GM23338 (cell line): Measurements from ENCODE around the gene GUCD1. TPM values are rescaled to one million over a fixed set of nuclear protein-coding genes. Genes with fewer than 3 reads are reported as not detected.
A peak's percentile ranks its signal among the peaks of the same experiment; 100 is the strongest.

Experiments used
- ATAC-seq: fragments of 200-7000 bp; cut with Tn5 transposase; 3 replicates; pipeline ENCODE4 v1.9.1; 2020
- DNase-seq: peaks from one replicate; pipeline ENCODE4 v3.0.0-alpha.2; 2015; ENCODE audit warnings: low spot score
- H2AFZ ChIP-seq: fragments of 200-600 bp; sonication (generic); 2 replicates; pipeline ENCODE4 v1.8.0; 2016; ENCODE audit warnings: antibody characterized with exemption, mild to moderate bottlenecking, moderate library complexity
- H3F3A ChIP-seq: fragments of 200-600 bp; sonication (generic); replicated peaks from 2 replicates; pipeline ENCODE4 v1.8.0; 2017; ENCODE audit warnings: antibody characterized with exemption, mixed run types, low read depth
- H3K27ac ChIP-seq: fragments of 200-600 bp; sonication (generic); 2 replicates; pipeline ENCODE4 v1.6.1; 2016; ENCODE audit warnings: low read depth
- H3K27me3 ChIP-seq: fragments of 200-600 bp; sonication (generic); 2 replicates; pipeline ENCODE4 v1.8.0; 2016; ENCODE audit warnings: mild to moderate bottlenecking, mixed run types, moderate library complexity; ENCODE audit not compliant: insufficient read depth
- H3K36me3 ChIP-seq: fragments of 200-600 bp; sonication (generic); 2 replicates; pipeline ENCODE4 v1.8.0; 2016; ENCODE audit warnings: mild to moderate bottlenecking; ENCODE audit not compliant: insufficient read depth
- H3K4me1 ChIP-seq: fragments of 200-600 bp; sonication (generic); 2 replicates; pipeline ENCODE4 v1.8.0; 2016; ENCODE audit warnings: mild to moderate bottlenecking, moderate library complexity; ENCODE audit not compliant: insufficient read depth
- H3K4me2 ChIP-seq: fragments of 200-600 bp; sonication (generic); 2 replicates; pipeline ENCODE4 v1.7.1; 2017; ENCODE audit warnings: mixed run types
- H3K4me3 ChIP-seq: fragments of 200-600 bp; sonication (generic); 2 replicates; pipeline ENCODE4 v1.6.1; 2016; ENCODE audit warnings: mixed run types
- H3K79me2 ChIP-seq: fragments of 200-600 bp; sonication (generic); replicated peaks from 2 replicates; pipeline ENCODE4 v1.8.0; 2017; ENCODE audit warnings: mild to moderate bottlenecking; ENCODE audit not compliant: insufficient read depth
- H3K9me2 ChIP-seq: fragments of 200-600 bp; sonication (generic); 2 replicates; pipeline ENCODE4 v1.8.0; 2017; ENCODE audit not compliant: insufficient read depth
- H4K20me1 ChIP-seq: fragments of 200-600 bp; sonication (generic); replicated peaks from 2 replicates; pipeline ENCODE4 v1.8.0; 2017; ENCODE audit warnings: mild to moderate bottlenecking; ENCODE audit not compliant: insufficient read depth
- H3K27ac Mint-ChIP-seq: 2 replicates; pipeline ENCODE4 v1.8.0; 2020; ENCODE audit warnings: inconsistent platforms, mild to moderate bottlenecking, moderate library complexity, mixed read lengths
- H3K27me3 Mint-ChIP-seq: 3 replicates; pipeline ENCODE4 v1.8.0; 2022; ENCODE audit warnings: low read depth, mild to moderate bottlenecking, moderate library complexity, mixed read lengths, inconsistent platforms; ENCODE audit not compliant: insufficient read depth, poor library complexity
- H3K36me3 Mint-ChIP-seq: 3 replicates; pipeline ENCODE4 v1.8.0; 2021; ENCODE audit warnings: low read depth, mild to moderate bottlenecking, inconsistent platforms, moderate library complexity, mixed read lengths
- H3K4me1 Mint-ChIP-seq: 3 replicates; pipeline ENCODE4 v1.8.0; 2020; ENCODE audit warnings: mild to moderate bottlenecking, inconsistent platforms, mixed read lengths
- H3K4me3 Mint-ChIP-seq: 3 replicates; pipeline ENCODE4 v1.8.0; 2021; ENCODE audit warnings: moderate library complexity, mild to moderate bottlenecking, inconsistent platforms, mixed read lengths
- H3K9me3 Mint-ChIP-seq: 3 replicates; pipeline ENCODE4 v1.8.0; 2020; ENCODE audit warnings: moderate library complexity, mild to moderate bottlenecking, inconsistent platforms, mixed read lengths
- CREB1 ChIP-seq: fragments of 250-450 bp; sonication (Bioruptor Pico); IDR thresholded peaks from 2 replicates; pipeline ENCODE4 v1.5.0; 2020; ENCODE audit warnings: low read depth, mild to moderate bottlenecking, moderate library complexity
- CTCF ChIP-seq, 2 experiments: fragments of 200-600 bp in 1 of 2; sonication (generic) in 1 of 2; conservative IDR thresholded peaks; 2 replicates each; pipeline versions ENCODE4 v1.5.1 to v1.6.1; 2016 to 2017; ENCODE audit warnings: antibody characterized with exemption in 2 of 2, low read depth in 2 of 2, mild to moderate bottlenecking in 2 of 2, moderate library complexity in 1 of 2
- ETS1 ChIP-seq: IDR thresholded peaks from 2 replicates; pipeline ENCODE4 v1.6.1; 2016; ENCODE audit warnings: antibody characterized with exemption
- EZH2 ChIP-seq: fragments of 200-600 bp; sonication (generic); IDR thresholded peaks from one replicate; pipeline ENCODE4 v1.8.0; 2017; ENCODE audit warnings: antibody characterized with exemption, mild to moderate bottlenecking, low read depth; ENCODE audit not compliant: unreplicated experiment
- EZH2phosphoT487 ChIP-seq: fragments of 200-600 bp; sonication (generic); IDR thresholded peaks from one replicate; pipeline ENCODE4 v1.8.1; 2018; ENCODE audit warnings: antibody characterized with exemption; ENCODE audit not compliant: unreplicated experiment
- JUNB ChIP-seq: IDR thresholded peaks from one replicate; pipeline ENCODE4 v1.6.1; 2016; ENCODE audit warnings: antibody characterized with exemption; ENCODE audit not compliant: unreplicated experiment
- NANOG ChIP-seq: IDR thresholded peaks from 2 replicates; pipeline ENCODE4 v1.6.1; 2016; ENCODE audit warnings: antibody characterized with exemption, borderline replicate concordance
- POLR2AphosphoS5 ChIP-seq: IDR thresholded peaks from 2 replicates; pipeline ENCODE4 v1.6.1; 2016; ENCODE audit warnings: antibody characterized with exemption, low read depth
- REST ChIP-seq: IDR thresholded peaks from one replicate; pipeline ENCODE4 v1.6.1; 2018; ENCODE audit warnings: antibody characterized with exemption; ENCODE audit not compliant: unreplicated experiment
- STAT1 ChIP-seq: IDR thresholded peaks from one replicate; pipeline ENCODE4 v1.6.1; 2016; ENCODE audit warnings: antibody characterized with exemption; ENCODE audit not compliant: unreplicated experiment
- ZNF114 ChIP-seq: fragments of 250-450 bp; sonication (Bioruptor Pico); IDR thresholded peaks from 2 replicates; pipeline ENCODE4 v1.5.0; 2020; ENCODE audit warnings: mild to moderate bottlenecking, moderate library complexity
- ZNF331 ChIP-seq: fragments of 250-450 bp; sonication (Bioruptor Pico); IDR thresholded peaks from 2 replicates; pipeline ENCODE4 v1.5.0; 2020; ENCODE audit warnings: low read depth, mild to moderate bottlenecking, moderate library complexity
- polyA plus RNA-seq: library from polyadenylated mRNA; unstranded; fragments of >200 nt; fragmentation: Nextera tagmentation; extraction: Ambion mirVana; gene quantifications from 2 replicates; pipeline ENCODE4 v1.2.1, GENCODE V29; 2016
- total RNA-seq: library from RNA; depleted of rRNA; stranded (reverse); fragments of >200 nt; shearing (Covaris generic); gene quantifications from 2 replicates; pipeline ENCODE4 v1.2.3, GENCODE V29; 2014

GUCD1 gene
- total and polyA plus RNA-seq, 2 experiments from 2014 or later, result 39.0 to 106 TPM

- TF ChIP-seq POLR2AphosphoS5 (no peak), ZNF331 (CRISPR knock-in tag) (no peak), CREB1 (CRISPR knock-in tag) (no peak), ETS1 (no peak), EZH2phosphoT487 (no peak), NANOG (no peak), JUNB (no peak), STAT1 (no peak)
Measured at GRCh38 chr22:24523873-24524272, 31.1 kb downstream of the GUCD1 start (continued).

GRCh38 chr22:24521791-24522245 lies 33.1 kb downstream of the GUCD1 start:
- DNase-seq (peak; percentile 91), ATAC-seq (peak; percentile 93)
- H3K4me2 ChIP-seq, result no peak overlapping the region
- H3K79me2 ChIP-seq, result no peaks in the 10 kb centered on the region
- H3K4me3 ChIP-seq, result no peak overlapping the region
- TF ChIP-seq CTCF (conservative IDR thresholded peaks at IDR 0.05; ENCODE audit: low read depth in 2 of 2), result peak; percentile 65 to 90
- TF ChIP-seq CREB1 (CRISPR knock-in tag), result no peak
- TF ChIP-seq NANOG, result peak; percentile 33; the same call in 1 of the 2 replicates
- no peak for TF ChIP-seq POLR2AphosphoS5
- peak overlapping the region; percentile 60; the same call in 1 of the 2 replicates for H2AFZ ChIP-seq
- Mint-ChIP-seq H3K4me3 (no peak overlapping the region), H3K4me1 (peaks cover 13% of the 10 kb centered on the region), H3K27me3 (peaks cover 6% of the 10 kb centered on the region), H3K36me3 (no peaks in the 10 kb centered on the region; the same call in 2 of the 3 replicates), H3K9me3 (no peaks in the 10 kb centered on the region), H3K27ac (no peak overlapping the region)
- H3K36me3 ChIP-seq, result no peaks in the 10 kb centered on the region
- H4K20me1 ChIP-seq, result no peaks in the 10 kb centered on the region
- H3F3A ChIP-seq, result no peaks in the 10 kb centered on the region
- no peaks in the 10 kb centered on the region for H3K27me3 ChIP-seq
- H3K27ac ChIP-seq, result no peak overlapping the region
- peaks cover 6% of the 10 kb centered on the region; the same call in 1 of the 2 replicates for H3K4me1 ChIP-seq
- H3K9me2 ChIP-seq, result no peaks in the 10 kb centered on the region

DNA sequence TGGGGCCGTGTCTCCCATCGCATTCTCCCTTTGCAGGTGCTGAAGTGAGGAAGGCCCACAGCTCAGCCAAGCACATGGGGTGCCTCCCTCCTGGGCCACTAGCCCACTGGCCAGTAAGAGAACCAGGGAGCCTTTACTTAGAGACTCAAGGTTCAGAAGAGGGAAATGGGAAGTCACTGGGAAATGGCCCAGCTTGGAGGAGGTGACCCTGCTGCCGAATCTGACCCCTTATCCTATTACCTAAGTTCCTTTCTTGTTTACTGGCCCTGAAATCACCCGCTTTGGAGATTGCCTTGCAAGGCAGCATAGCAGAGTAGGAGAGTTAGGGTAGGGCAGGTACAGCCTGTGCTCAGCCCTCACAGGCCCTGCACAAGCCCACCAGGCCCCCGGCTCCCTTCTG lies 35.4 kb downstream of the GUCD1 start:
- H3F3A ChIP-seq, result no peaks in the 10 kb centered on the region
- Mint-ChIP-seq H3K36me3 (no peaks in the 10 kb centered on the region; the same call in 2 of the 3 replicates), H3K27me3 (peaks cover 13% of the 10 kb centered on the region), H3K27ac (no peak overlapping the region), H3K4me3 (no peak overlapping the region), H3K9me3 (no peaks in the 10 kb centered on the region), H3K4me1 (peaks cover 15% of the 10 kb centered on the region)
- H3K27ac ChIP-seq, result no peak overlapping the region
- DNase-seq (no peak), ATAC-seq (no peak)
- H4K20me1 ChIP-seq, result no peaks in the 10 kb centered on the region
- no peaks in the 10 kb centered on the region for H3K36me3 ChIP-seq
- H3K79me2 ChIP-seq, result no peaks in the 10 kb centered on the region
- no peak overlapping the region for H3K4me2 ChIP-seq
- peaks cover 20% of the 10 kb centered on the region; the same call in 1 of the 2 replicates for H3K4me1 ChIP-seq
- no peaks in the 10 kb centered on the region for H3K9me2 ChIP-seq
- H3K4me3 ChIP-seq, result no peak overlapping the region
- no peaks in the 10 kb centered on the region for H3K27me3 ChIP-seq
- TF ChIP-seq ZNF331 (CRISPR knock-in tag) (no peak), EZH2 (no peak), STAT1 (no peak), EZH2phosphoT487 (no peak), JUNB (no peak), REST (no peak), ETS1 (no peak), ZNF114 (no peak)
- H2AFZ ChIP-seq, result no peak overlapping the region
